ENCODE results near the gene TNFSF13.
A peak's percentile ranks its signal among the peaks of the same experiment; 100 is the strongest.

Gene TNFSF13

GRCh38 chr17:7574176-7574953, 15.8 kb downstream of the TNFSF13 start:
- DNase-seq (ENCODE audit: low read depth in 2 of 3, low spot score in 1 of 3): no peak

- no peak for DNase-seq (ENCODE audit: low read depth in 2 of 3, low spot score in 1 of 3)
These were observed 16.9 kb downstream of the TNFSF13 start for GRCh38 chr17:7575481-7575883.

- DNase-seq (ENCODE audit: low read depth in 2 of 3, low spot score in 1 of 3): no peak
These were observed 17.4 kb downstream of the TNFSF13 start for GRCh38 chr17:7575959-7576358.

GRCh38 chr17:7576432-7576937, 17.9 kb downstream of the TNFSF13 start:
- no peak for DNase-seq (ENCODE audit: low read depth in 2 of 3, low spot score in 1 of 3)

GRCh38 chr17:7577327-7578199, 19.0 kb downstream of the TNFSF13 start:
- no peak for DNase-seq (ENCODE audit: low read depth in 2 of 3, low spot score in 1 of 3)

- DNase-seq (ENCODE audit: low read depth in 2 of 3, low spot score in 1 of 3): peak; percentile 58 to 72 (median 71)
These were observed 20.7 kb downstream of the TNFSF13 start, which contains the start of gene CD68 for GRCh38 chr17:7579001-7579833. Gene CD68 (plus strand): TSS chr17:7579638. CDS start chr17:7579678, 40 bp downstream.

GRCh38 chr17:7579834-7580603, 21.5 kb downstream of the TNFSF13 start:
- no peak for DNase-seq (ENCODE audit: low read depth in 2 of 3, low spot score in 1 of 3)

GRCh38 chr17:7580604-7581575, 22.3 kb downstream of the TNFSF13 start:
- no peak for DNase-seq (ENCODE audit: low read depth in 2 of 3, low spot score in 1 of 3)

GRCh38 chr17:7582396-7583252, 24.1 kb downstream of the TNFSF13 start:
- no peak for DNase-seq (ENCODE audit: low read depth in 2 of 3, low spot score in 1 of 3)

- DNase-seq (ENCODE audit: low read depth in 2 of 3, low spot score in 1 of 3): peak; percentile 90 to 96 (median 94)
These were observed 24.9 kb downstream of the TNFSF13 start, which contains the start of gene MPDU1 for GRCh38 chr17:7583253-7584109. Gene MPDU1 (plus strand): TSS chr17:7583852. CDS start chr17:7583863, 11 bp downstream.

- DNase-seq (ENCODE audit: low read depth in 2 of 3, low spot score in 1 of 3): no peak
These were observed 28.3 kb downstream of the TNFSF13 start for GRCh38 chr17:7586673-7587419.

GRCh38 chr17:7587420-7588151, 29.0 kb downstream of the TNFSF13 start:
- DNase-seq (ENCODE audit: low read depth in 2 of 3, low spot score in 1 of 3): no peak

GRCh38 chr17:7588553-7589203, 30.1 kb downstream of the TNFSF13 start:
- DNase-seq (ENCODE audit: low read depth in 2 of 3, low spot score in 1 of 3): no peak

GRCh38 chr17:7589204-7589868, 30.8 kb downstream of the TNFSF13 start:
- DNase-seq (ENCODE audit: low read depth in 2 of 3, low spot score in 1 of 3): peak; percentile 46 to 62 (median 50)

All from stimulated activated CD4-positive, alpha-beta T cell treated with anti-CD3 and anti-CD28 coated beads, Interleukin-12 subunit alpha, Interleukin-12 subunit beta, amount 100 ng/mL, for 48 hours (primary cell).